HG02885 (cell line): Measurements from ENCODE around the gene HSPA4.

Experiments
- ATAC-seq: cut with Tn5 transposase; IDR thresholded peaks from one replicate; pipeline ENCODE4 v1.9.1; 2021; ENCODE audit warnings: mild to moderate bottlenecking; ENCODE audit not compliant: unreplicated experiment, poor library complexity

Gene HSPA4

DNA sequence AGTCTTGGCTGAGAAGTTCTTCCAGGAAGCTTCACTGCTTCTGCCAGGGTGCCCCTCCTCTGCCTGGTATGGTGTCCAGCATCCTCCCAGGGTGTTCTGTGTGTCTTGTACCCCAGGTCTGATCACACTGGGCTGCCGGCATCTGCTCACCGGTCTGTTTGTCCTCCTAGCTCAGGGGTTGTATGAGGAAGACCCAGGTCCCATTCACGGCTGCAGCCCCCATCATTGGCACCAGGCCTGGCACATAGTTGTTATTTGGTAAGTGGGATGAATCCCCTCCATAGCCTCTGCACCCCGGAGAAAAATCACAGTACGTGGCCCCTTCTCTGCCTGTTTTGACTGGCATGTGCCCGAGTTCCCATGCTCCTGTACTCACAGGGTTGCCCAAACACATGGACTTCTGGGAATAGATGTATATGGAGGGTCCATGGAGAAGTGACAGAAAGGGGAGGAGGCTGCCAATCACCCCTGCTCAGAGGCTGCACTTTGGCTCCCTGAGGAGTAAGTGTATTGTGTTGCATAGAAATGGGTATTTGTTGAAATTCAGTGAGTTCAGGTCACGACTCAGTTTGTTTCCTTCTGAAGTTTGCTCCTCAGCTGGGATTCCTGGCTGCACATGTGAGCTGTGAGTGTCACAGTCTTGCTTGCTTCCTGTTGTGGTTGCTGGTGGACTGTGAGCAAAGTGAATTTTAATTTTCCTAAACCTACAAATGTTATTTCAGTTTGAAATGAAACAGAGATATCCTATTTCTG lies 96.2 kb downstream of the HSPA4 start:
- ATAC-seq: no peak

DNA sequence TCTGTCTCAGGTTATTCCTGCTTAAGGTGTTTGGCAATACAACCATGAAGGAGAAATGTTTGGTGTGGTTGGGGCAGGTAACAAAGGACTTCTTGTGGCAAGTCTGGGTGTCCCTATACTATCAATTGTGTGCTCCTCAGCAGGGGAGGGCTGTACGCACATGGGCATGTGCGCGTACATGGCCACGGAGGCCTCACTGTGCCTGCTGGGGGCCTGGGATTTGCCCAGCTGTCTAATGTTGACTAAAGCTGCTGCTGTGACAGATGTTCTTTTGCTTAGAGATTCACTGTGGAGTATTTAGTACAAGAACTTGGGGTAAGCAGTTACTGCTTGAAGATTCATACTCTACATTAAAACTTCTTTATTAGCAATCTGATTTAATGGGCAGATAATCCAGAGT lies 97.5 kb downstream of the HSPA4 start:
- no peak for ATAC-seq

DNA sequence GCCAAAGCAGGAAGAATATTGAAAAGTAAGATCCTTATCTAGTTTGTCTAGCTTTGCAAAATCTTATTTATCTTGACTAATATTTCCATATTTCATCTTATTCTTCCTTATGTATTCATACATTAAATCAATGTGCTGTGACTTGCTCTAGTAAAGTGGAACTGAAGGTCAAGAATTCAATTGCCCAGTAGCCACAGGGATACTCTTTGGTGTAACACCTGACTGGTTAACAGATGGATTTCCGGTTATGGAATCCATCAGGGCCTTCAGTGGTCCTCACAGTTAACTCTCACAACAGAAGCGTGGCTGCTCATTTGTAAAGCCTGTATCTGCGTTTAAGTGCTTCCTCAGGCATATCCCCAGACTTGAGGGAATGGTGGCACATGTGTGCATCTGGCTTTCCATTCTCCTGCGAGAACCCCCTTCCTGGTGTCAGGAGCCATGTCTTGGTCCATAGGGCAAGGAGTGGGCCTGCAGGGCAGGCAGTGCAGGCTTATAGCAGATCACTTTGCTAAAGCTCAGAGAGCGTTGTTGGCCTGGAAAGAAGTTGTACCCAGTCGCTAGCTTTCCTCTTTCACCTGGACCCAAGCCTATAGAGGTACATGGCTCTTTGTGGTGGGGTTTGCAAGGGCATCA lies 99.2 kb downstream of the HSPA4 start:
- no peak for ATAC-seq

DNA sequence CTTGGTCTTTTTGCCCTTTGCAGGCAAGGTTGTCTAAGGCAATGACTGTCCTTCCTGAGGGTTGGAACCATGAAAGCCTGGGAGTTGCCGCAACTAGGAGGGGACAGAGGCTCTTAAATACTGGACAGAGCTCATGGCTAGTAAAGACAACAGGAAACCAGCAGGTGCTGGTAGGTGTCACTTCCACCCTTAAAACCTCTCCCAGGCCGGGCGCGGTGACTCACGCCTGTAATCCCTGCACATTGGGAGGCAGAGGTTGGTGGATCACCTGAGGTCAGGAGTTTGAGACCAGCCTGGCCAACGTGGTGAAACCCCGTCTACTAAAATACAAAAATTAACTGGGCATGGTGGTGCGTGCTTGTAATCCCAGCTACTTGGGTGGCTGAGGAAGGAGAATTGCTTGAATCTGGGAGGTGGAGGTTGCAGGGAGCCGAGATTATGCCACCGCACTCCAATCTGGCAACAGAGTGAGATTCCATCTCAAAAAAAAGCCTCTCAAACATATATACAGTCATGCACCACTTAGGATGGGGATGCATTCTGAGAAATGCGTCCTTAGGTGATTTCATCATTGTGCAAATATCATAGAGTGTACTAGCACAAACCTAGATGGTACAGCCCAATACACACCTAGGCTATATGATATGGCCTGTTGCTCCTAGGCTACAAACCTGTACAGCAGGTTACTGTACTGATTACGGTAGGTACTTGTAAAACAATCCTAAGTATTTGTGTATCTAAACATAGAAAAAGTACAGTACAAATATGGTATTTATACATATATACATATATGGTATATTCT lies 102.7 kb downstream of the HSPA4 start:
- no peak for ATAC-seq

DNA sequence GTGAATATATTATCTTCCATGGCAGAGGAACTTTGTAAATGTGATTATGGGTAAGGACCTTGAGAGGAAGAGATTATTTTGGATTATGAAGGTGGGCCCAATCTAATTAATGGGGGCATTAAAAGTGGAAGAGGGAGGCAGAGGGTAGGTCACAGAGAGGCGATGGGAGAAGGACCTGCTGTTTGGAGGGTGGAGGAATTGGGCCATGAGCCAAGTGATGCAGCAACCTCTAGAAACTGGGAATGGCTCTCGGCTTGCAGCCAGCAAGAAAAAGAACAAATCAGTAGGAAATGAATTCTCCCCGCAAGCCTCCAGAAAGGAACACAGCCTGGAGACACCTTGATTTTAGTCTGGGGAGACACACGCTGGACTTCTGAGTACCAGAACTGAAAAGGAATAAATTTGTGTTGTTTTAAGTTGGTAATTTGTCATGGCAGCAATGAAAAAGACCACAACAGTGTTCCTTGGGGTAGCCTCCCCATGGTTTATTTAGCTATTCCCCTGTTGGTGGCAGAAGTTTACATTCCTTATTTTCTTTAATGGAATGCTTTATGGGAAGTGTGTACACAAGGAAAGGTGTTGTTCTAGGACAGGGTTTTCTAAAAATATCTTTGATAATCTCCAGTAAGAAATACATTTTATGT lies 103.6 kb downstream of the HSPA4 start:
- no peak for ATAC-seq
